GM20000 (cell line): ENCODE results near the gene PGAM2.

Experiments
- DNase-seq: peaks from one replicate; pipeline ENCODE4 v3.0.0; 2012; ENCODE audit warnings: low spot score
- TF ChIP-seq, protein P1 (sequence below): IDR thresholded peaks from 2 replicates; pipeline ENCODE4 v1.5.1; 2012; ENCODE audit warnings: mild to moderate bottlenecking, control low read depth; ENCODE audit errors: extremely low read depth, missing control alignments

Gene PGAM2

DNA sequence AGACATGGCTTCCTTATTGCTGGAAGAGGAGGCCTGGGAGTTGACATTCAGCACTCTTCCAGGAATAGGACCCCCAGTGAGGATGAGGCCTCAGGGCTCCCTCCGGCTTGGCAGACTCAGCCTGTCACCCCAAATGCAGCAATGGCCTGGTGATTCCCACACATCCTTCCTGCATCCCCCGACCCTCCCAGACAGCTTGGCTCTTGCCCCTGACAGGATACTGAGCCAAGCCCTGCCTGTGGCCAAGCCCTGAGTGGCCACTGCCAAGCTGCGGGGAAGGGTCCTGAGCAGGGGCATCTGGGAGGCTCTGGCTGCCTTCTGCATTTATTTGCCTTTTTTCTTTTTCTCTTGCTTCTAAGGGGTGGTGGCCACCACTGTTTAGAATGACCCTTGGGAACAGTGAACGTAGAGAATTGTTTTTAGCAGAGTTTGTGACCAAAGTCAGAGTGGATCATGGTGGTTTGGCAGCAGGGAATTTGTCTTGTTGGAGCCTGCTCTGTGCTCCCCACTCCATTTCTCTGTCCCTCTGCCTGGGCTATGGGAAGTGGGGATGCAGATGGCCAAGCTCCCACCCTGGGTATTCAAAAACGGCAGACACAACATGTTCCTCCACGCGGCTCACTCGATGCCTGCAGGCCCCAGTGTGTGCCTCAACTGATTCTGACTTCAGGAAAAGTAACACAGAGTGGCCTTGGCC is 4.3 kb downstream of the PGAM2 start:
- DNase-seq = no peak
- TF ChIP-seq, protein P1, sequence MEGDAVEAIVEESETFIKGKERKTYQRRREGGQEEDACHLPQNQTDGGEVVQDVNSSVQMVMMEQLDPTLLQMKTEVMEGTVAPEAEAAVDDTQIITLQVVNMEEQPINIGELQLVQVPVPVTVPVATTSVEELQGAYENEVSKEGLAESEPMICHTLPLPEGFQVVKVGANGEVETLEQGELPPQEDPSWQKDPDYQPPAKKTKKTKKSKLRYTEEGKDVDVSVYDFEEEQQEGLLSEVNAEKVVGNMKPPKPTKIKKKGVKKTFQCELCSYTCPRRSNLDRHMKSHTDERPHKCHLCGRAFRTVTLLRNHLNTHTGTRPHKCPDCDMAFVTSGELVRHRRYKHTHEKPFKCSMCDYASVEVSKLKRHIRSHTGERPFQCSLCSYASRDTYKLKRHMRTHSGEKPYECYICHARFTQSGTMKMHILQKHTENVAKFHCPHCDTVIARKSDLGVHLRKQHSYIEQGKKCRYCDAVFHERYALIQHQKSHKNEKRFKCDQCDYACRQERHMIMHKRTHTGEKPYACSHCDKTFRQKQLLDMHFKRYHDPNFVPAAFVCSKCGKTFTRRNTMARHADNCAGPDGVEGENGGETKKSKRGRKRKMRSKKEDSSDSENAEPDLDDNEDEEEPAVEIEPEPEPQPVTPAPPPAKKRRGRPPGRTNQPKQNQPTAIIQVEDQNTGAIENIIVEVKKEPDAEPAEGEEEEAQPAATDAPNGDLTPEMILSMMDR = no peak

DNA sequence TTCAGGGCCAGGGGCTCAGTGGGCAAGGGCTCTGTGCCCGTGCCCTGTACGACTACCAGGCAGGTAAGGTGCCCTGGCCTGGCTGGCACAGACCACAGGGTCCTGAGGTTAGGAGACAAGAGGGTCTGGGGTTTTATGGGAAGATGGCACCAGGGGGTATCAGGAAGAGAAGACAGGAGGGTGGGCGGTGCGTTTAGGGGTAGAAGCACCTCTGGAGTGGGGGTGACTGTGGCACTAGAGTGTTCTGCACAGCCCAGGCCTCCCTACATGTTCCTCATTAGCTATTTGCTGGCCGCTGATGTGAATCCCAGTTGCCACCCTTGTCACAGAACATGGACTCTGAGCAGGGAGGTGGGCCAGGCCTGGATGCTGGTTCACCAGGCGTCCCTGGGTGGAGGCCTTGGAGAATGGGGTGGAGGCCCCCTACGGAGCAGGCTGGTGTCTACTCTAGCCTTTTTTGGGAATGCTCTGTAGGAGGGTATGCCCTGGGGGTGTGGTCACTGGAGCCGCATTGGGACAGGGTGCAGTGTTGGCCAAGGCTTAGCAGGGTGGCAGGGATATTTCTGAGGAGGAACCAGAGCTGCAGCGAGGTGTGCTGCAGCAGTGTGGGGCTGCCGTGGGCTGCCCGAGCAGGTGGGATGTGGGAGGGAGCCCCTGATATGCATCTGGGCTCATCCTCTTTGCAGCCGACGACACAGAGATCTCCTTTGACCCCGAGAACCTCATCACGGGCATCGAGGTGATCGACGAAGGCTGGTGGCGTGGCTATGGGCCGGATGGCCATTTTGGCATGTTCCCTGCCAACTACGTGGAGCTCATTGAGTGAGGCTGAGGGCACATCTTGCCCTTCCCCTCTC is 5.0 kb downstream of the PGAM2 start:
- DNase-seq = no peak
- TF ChIP-seq, protein P1 = no peak

DNA sequence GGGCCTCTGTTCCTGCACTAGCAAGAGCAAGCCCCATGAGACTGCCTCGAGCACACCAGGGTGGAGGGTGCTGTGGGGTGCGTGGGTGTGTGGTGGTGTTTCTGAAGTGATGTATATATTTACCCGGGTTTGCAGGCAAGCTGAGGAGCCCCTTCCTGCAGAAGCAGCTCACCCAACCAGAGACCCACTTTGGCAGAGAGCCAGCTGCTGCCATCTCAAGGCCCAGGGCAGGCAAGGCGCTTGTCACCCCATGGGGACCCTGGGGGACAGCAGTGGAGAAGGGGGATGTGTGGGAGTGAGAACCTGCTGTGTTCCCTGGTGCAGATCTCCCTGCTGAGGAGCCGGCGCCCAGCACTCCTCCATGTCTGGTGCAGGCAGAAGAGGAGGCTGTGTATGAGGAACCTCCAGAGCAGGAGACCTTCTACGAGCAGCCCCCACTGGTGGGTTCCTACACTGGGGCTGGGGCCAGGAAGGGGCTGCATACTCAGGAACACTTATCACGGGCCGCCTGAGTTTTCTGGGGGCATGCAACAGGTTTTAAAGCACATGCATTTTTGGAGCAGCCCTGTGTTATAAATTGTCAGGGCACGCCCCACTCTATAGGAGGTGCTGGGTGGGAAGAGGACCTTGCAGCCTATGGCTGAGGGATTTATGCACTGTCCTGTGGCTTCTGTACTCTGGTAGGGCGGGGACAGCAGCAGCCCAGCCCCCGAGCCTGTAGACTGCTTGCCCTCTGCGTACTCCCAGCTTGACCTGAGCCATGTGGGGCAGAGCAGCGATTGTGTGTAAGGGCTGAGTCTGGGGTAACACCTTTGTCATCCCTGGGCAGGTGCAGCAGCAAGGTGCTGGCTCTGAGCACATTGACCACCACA is 5.9 kb downstream of the PGAM2 start:
- TF ChIP-seq, protein P1 = no peak
- peak; percentile 78 for DNase-seq

DNA sequence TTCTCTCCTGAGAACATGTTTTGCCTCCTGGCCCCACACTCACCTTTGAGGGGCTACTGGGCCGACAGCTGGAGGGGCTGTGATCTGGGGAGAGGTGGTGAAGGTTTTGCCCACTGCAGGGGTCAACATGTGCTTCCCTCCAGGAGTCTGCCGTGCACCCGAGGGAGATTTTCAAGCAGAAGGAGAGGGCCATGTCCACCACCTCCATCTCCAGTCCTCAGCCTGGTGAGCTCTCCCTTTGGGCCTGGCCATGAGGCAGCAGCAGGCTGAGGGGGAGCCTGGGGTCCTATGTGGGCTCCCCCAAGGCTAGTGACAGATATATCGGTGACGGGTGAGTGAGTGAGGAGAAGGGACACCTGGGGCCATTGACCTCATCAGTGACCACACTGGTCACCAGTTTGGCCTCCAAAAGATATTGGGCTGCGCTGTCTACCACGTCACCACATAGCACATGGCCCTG is 6.6 kb downstream of the PGAM2 start:
- TF ChIP-seq, protein P1 = no peak
- no peak for DNase-seq

DNA sequence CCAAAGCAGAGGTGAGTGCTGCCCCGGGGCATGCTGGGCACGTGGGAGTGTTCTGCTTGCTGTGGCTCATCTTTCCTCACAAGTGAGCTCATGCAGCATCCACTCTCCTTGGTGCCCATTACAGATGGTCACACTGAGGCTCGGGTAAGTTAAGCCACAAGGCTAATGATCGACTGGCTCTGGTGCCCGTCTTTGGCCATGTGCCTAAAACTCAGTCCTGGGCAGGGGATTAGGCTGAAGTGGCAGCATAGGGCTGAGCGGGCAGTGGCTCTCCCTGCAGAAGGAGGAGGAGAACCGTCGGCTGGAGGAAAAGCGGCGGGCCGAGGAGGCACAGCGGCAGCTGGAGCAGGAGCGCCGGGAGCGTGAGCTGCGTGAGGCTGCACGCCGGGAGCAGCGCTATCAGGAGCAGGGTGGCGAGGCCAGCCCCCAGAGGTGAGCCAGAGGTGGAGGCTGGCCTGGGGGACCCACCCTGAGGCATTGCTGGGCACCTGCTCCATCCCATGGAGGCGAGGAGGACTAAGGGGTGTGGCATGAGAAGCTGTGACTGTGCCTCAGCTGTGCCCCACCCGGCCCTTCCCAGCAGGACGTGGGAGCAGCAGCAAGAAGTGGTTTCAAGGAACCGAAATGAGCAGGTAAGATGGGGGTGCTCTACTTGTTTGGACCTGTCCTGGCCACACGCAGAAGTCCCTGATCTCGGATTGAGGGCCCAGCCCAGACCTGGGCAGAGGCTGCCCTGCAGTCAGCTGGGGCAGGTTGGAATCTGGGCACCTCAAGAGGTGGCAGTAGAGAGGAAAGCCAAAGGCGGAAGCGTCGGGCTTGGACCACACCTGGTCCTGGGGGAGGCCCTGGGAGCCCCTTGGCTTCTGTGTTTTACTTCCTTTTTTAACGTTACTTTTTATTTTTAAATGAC is 7.3 kb downstream of the PGAM2 start:
- TF ChIP-seq, protein P1 = no peak
- DNase-seq = no peak

DNA sequence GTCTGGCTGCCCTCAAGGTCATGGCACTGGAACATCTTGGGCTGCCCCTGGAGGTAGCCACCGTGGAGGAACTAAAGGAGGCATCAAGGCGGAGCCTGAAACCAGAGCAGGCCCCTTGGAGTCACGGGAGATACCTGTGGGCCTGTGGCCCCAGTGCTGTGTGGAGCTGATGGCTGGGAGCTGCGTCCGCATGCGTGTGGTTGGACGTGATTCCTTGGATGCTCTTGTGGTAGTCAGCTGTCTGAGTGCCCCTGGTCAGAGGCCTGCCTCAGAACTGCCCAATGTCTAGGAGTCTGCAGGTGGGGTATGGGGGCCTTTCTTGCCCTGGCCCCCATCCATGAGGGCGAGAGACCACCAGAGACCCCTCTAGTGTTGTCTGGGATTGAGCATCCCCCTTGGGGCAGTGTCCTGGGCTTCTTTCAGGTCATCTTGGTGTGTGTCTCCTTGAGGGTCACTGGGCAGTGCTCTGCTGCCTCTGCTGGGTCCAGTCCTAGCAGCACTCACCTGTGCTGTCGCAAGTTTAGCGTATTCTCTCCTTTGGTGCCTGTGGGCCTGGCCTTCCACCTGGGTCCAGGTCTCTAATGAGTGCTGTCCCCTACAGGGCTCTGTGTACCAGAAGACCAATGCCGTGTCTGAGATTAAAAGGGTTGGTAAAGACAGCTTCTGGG is 8.1 kb downstream of the PGAM2 start:
- DNase-seq = no peak
- TF ChIP-seq, protein P1 = no peak
